HCT116 (cell line): ENCODE data around the gene ANO10.

Experiments
- ATF3 ChIP-seq: IDR thresholded peaks from 2 replicates; pipeline ENCODE4 v1.6.1; 2012
- CTCF ChIP-seq, 3 experiments: fragments of 200-600 bp in 1 of 3; sonication (generic) in 1 of 3; IDR thresholded peaks in 2 of 3; conservative IDR thresholded peaks in 1 of 3; 2 replicates each; pipeline ENCODE4 v1.5.1; 2012 to 2017; ENCODE audit warnings: low read depth in 2 of 3, low read length in 2 of 3, antibody characterized with exemption in 1 of 3, borderline replicate concordance in 1 of 3, control low read depth in 1 of 3, mild to moderate bottlenecking in 1 of 3, mixed read lengths in 1 of 3, mixed run types in 1 of 3, moderate library complexity in 1 of 3; ENCODE audit not compliant: insufficient read depth in 1 of 3
- EZH2 ChIP-seq: fragments of 200-600 bp; sonication (generic); IDR thresholded peaks from 2 replicates; pipeline ENCODE4 v1.6.1; 2017; ENCODE audit warnings: antibody characterized with exemption, mixed run types
- EZH2phosphoT487 ChIP-seq: fragments of 200-600 bp; IDR thresholded peaks from 2 replicates; pipeline ENCODE4 v1.6.1; 2018; ENCODE audit warnings: antibody characterized with exemption, borderline replicate concordance
- POLR2A ChIP-seq: IDR thresholded peaks from 2 replicates; pipeline ENCODE4 v1.7.0; 2011; ENCODE audit warnings: borderline replicate concordance; ENCODE audit not compliant: insufficient read depth, insufficient read length; ENCODE audit errors: extremely low read depth
- POLR2AphosphoS5 ChIP-seq: IDR thresholded peaks from 2 replicates; pipeline ENCODE4 v1.6.1; 2011; ENCODE audit warnings: mild to moderate bottlenecking, low read depth, low read length, moderate library complexity
- RAD21 ChIP-seq: IDR thresholded peaks from 2 replicates; pipeline ENCODE4 v1.6.1; 2012; ENCODE audit warnings: low read depth, mild to moderate bottlenecking
- TCF7L2 ChIP-seq: IDR thresholded peaks from 2 replicates; pipeline ENCODE4 v1.7.0; 2011; ENCODE audit warnings: borderline replicate concordance, inconsistent platforms; ENCODE audit not compliant: insufficient read depth, insufficient read length; ENCODE audit errors: extremely low read depth
- YY1 ChIP-seq: IDR thresholded peaks from 2 replicates; pipeline ENCODE4 v1.6.1; 2011; ENCODE audit warnings: low read length, low read depth, moderate library complexity, mild to moderate bottlenecking; ENCODE audit not compliant: insufficient replicate concordance; ENCODE audit errors: extremely low read depth
- ZNF274 ChIP-seq: fragments of 200-500 bp; sonication (Bioruptor generic); IDR thresholded peaks from 2 replicates; pipeline ENCODE4 v1.6.1; 2014; ENCODE audit warnings: mild to moderate bottlenecking, low read depth, low read length, inconsistent platforms
- TF ChIP-seq, protein P1 (sequence below): IDR thresholded peaks from 2 replicates; pipeline ENCODE4 v1.6.1; 2012

DNA sequence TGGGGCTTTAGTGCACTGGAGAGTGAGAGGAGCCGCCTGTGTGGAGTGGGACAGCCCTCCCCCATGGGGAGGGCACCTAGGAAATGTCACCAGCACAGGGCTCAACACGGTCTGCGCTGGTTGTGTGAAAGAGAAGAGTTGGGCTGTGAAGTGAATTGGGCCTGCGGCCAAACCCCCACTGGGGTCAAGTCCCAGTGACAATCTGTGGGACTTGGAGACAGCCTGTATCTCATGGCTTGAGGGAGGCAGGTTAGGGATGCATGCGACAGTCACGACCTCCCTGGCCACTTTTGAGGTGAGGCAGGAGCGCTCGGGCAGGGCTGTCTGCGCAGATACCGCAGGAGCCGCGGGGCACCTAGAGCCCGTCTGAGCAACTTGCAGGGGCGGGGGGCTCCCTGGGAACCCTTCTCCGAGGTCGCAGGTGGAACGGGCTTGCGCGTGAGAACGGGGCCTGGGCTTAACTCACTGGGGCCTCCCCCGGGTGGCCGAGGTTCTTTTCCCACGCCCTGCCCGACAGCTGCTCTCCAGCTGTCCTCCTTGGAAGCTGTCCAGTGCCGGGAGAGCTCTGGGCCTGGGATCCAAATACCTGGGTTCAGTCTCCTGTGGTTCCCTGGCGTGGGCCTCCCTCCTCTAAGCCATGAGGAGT is 258.1 kb downstream of the ANO10 start:
- TF ChIP-seq CTCF (IDR thresholded peaks at IDR 0.05 in 2 of 3, conservative IDR thresholded peaks at IDR 0.05 in 1 of 3; ENCODE audit: borderline replicate concordance in 1 of 3, insufficient read depth in 1 of 3, low read depth in 2 of 3, low read length in 2 of 3), result no peak
- TF ChIP-seq POLR2AphosphoS5, result no peak
- TF ChIP-seq POLR2A, result no peak
- no peak for TF ChIP-seq EZH2
- TF ChIP-seq ATF3, result no peak
- no peak for TF ChIP-seq YY1
- no peak for TF ChIP-seq TCF7L2
- TF ChIP-seq RAD21, result no peak
- no peak for TF ChIP-seq ZNF274
- TF ChIP-seq, protein P1, sequence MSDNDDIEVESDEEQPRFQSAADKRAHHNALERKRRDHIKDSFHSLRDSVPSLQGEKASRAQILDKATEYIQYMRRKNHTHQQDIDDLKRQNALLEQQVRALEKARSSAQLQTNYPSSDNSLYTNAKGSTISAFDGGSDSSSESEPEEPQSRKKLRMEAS, result no peak
- TF ChIP-seq EZH2phosphoT487, result no peak
